ENCODE data around the gene HMGCLL1. TPM values are rescaled to one million over a fixed set of nuclear protein-coding genes. Genes with fewer than 3 reads are reported as not detected.

Gene HMGCLL1
- total RNA-seq, 1 donor from 2014 or later, result 1.7 TPM

GRCh38 chr6:55601120-55601519 is 22.1 kb upstream of the HMGCLL1 start:
- H3K4me1 ChIP-seq, result no peaks in the 10 kb centered on the region
- no peak overlapping the region for H3K27ac ChIP-seq
- no peaks in the 10 kb centered on the region for H3K27me3 ChIP-seq
- no peak overlapping the region for H3K4me3 ChIP-seq
- no peaks in the 10 kb centered on the region for H3K36me3 ChIP-seq
- H3K9me3 ChIP-seq, result no peaks in the 10 kb centered on the region
- TF ChIP-seq POLR2A (IDR thresholded peaks at IDR 0.05), result no peak
- TF ChIP-seq CTCF (IDR thresholded peaks at IDR 0.05), result no peak
- TF ChIP-seq POLR2AphosphoS5 (IDR thresholded peaks at IDR 0.05; ENCODE audit: insufficient read depth in 1 of 2, low read depth in 1 of 2), result no peak
- DNase-seq (ENCODE audit: extremely low spot score in 2 of 2), result no peak
- intact Hi-C loops (cut with DNase I), result no loop called here

DNA sequence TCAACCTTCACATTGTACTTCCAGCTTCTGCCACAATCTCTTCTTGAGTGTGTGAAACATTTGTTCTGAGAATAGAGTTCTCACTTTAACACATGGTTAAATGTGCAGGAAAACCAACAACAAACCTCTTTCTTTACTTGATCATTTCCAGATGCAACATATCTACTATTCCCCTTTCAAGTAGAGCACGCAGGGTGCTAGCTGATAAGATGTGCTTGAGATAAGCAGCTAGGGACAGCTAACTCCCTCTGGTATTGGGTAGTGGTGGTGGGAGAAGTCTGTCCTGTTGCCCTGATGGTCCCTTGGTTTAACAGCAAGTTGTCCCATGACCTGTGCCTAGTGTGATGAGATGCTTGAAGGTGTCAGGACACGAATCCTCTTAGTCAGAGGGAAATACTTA is 15.4 kb upstream of the HMGCLL1 start:
- no peak for DNase-seq (ENCODE audit: extremely low spot score in 2 of 2)
- Histone ChIP-seq H3K4me3 (no peak overlapping the region), H3K36me3 (no peaks in the 10 kb centered on the region), H3K27ac (no peak overlapping the region), H3K9me3 (no peaks in the 10 kb centered on the region), H3K27me3 (no peaks in the 10 kb centered on the region), H3K4me1 (no peaks in the 10 kb centered on the region)
- TF ChIP-seq CTCF (IDR thresholded peaks at IDR 0.05), result no peak
- no peak for TF ChIP-seq POLR2AphosphoS5 (IDR thresholded peaks at IDR 0.05; ENCODE audit: insufficient read depth in 1 of 2, low read depth in 1 of 2)
- TF ChIP-seq POLR2A (IDR thresholded peaks at IDR 0.05), result no peak
- intact Hi-C loops (cut with DNase I), result no loop called here

DNA sequence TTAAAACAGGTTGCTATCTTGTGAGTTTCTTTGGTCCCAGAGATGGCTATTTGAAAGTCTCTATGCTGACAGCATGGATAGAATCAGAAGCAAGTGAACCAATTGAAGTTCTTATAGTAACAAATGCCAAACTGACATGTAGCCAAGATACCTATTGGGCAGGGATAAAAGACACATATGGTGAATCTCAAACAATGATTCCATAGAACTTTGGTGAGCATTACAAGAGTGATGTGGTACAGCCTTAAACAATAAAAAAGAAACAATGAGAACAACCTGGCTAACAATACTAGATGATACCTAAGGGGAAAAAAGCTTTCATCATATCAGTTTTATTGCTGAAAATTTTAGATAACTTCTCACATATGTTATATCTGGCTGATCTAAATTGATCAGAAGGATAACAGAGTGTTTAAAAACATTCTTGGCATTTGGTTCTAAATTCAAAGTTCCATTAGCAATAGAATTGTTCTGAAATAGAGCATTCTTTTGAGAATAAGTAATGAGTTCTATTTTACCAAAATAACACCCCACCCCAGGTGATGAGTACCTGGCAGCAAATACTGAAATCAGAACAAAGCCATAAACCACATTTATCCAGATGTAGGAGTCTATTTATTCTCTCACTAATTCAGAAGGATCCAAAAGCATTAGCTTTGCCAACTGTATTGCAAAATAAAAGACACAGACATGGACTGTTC is 5.8 kb upstream of the HMGCLL1 start:
- Histone ChIP-seq H3K27ac (no peak overlapping the region), H3K36me3 (no peaks in the 10 kb centered on the region), H3K4me3 (no peak overlapping the region), H3K9me3 (no peaks in the 10 kb centered on the region), H3K4me1 (no peaks in the 10 kb centered on the region), H3K27me3 (no peaks in the 10 kb centered on the region)
- no peak for DNase-seq (ENCODE audit: extremely low spot score in 2 of 2)
- TF ChIP-seq CTCF (IDR thresholded peaks at IDR 0.05), result no peak
- TF ChIP-seq POLR2AphosphoS5 (IDR thresholded peaks at IDR 0.05; ENCODE audit: insufficient read depth in 1 of 2, low read depth in 1 of 2), result no peak
- TF ChIP-seq POLR2A (IDR thresholded peaks at IDR 0.05), result no peak
- intact Hi-C loops (cut with DNase I), result no loop called here

DNA sequence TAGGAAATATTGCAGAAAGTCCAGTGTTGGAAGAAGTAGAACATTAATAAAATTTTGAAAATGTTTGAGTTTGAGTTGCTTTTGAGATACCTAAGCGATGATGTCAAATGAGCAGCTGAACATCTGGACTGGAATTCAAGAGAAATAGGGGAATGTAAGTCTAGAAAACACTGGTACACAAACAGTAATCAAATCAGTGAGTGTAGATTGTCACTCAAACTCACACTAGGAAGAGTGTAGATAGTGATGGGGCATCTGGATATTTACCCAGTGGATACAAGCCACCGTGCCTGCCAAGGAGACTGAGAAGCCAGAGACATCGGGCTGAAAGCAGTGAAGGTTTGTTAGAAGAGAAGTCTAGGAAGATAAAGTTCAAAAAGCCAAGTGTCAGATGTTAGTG is 2.2 kb downstream of the HMGCLL1 start:
- Histone ChIP-seq H3K36me3 (no peaks in the 10 kb centered on the region), H3K9me3 (no peaks in the 10 kb centered on the region), H3K4me1 (peaks cover 10% of the 10 kb centered on the region), H3K27me3 (no peaks in the 10 kb centered on the region), H3K4me3 (no peak overlapping the region), H3K27ac (no peak overlapping the region)
- no peak for TF ChIP-seq POLR2A (IDR thresholded peaks at IDR 0.05)
- no peak for TF ChIP-seq CTCF (IDR thresholded peaks at IDR 0.05)
- no peak for TF ChIP-seq POLR2AphosphoS5 (IDR thresholded peaks at IDR 0.05; ENCODE audit: insufficient read depth in 1 of 2, low read depth in 1 of 2)
- DNase-seq (ENCODE audit: extremely low spot score in 2 of 2), result no peak
- intact Hi-C loops (cut with DNase I), result no loop called here

GRCh38 chr6:55574556-55574955 is 4.4 kb downstream of the HMGCLL1 start:
- TF ChIP-seq POLR2AphosphoS5 (IDR thresholded peaks at IDR 0.05; ENCODE audit: insufficient read depth in 1 of 2, low read depth in 1 of 2) (no peak), POLR2A (IDR thresholded peaks at IDR 0.05) (no peak), CTCF (IDR thresholded peaks at IDR 0.05) (no peak)
- Histone ChIP-seq H3K4me3 (no peak overlapping the region), H3K4me1 (peaks cover 10% of the 10 kb centered on the region), H3K27ac (no peak overlapping the region), H3K36me3 (no peaks in the 10 kb centered on the region), H3K27me3 (no peaks in the 10 kb centered on the region), H3K9me3 (no peaks in the 10 kb centered on the region)
- intact Hi-C loops (cut with DNase I), result no loop called here
- DNase-seq (ENCODE audit: extremely low spot score in 2 of 2), result no peak

Measured in vagina (tissue), 2 donors.